SK-N-MC (cell line): ENCODE data around the gene PWWP2B.

ENCODE experiments used
- EZH2 ChIP-seq: fragments of 200-600 bp; sonication (generic); IDR thresholded peaks from one replicate; pipeline ENCODE4 v1.6.1; 2017; ENCODE audit warnings: antibody characterized with exemption
- POLR2AphosphoS5 ChIP-seq: IDR thresholded peaks from 2 replicates; pipeline ENCODE4 v1.6.1; 2012; ENCODE audit warnings: mild to moderate bottlenecking, low read depth, low read length, borderline replicate concordance

- TF ChIP-seq EZH2 (no peak), POLR2AphosphoS5 (no peak)
These were observed 11.1 kb upstream of the PWWP2B start for GRCh38 chr10:132385721-132386418.
